HL-60 (cell line): Measurements from ENCODE around the gene ASTN2.

ENCODE experiments used
- SPI1 ChIP-seq: IDR thresholded peaks from 2 replicates; pipeline ENCODE4 v1.6.1; 2012; ENCODE audit warnings: low read depth, mild to moderate bottlenecking, borderline replicate concordance
- TF ChIP-seq, protein P1 (sequence below): IDR thresholded peaks from 2 replicates; pipeline ENCODE4 v1.6.1; 2012; ENCODE audit warnings: low read depth; ENCODE audit not compliant: insufficient replicate concordance
- TF ChIP-seq, protein P2 (sequence below): IDR thresholded peaks from one replicate; pipeline ENCODE4 v1.5.1; 2011; ENCODE audit warnings: low read length, control low read depth, inconsistent platforms; ENCODE audit not compliant: insufficient read depth

DNA sequence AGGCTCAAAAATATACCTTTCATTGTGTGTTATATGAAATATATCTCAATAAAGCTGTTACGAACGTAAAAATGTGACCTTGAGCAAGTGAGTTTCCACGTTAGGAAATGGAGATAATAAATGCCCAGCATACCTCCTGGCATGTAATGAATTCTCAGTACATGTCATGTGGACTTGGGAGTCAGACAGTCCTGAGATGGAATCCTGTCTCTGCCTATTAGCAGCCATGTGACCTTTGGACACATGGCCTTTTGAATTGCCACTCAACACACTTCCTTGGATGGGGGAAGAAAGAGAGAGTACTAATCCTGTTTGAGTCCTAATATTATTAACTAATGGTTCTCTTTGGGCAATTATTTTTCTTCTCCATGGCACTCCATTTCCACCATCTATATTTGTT, 702.1 kb downstream of the ASTN2 start:
- TF ChIP-seq, protein P1, sequence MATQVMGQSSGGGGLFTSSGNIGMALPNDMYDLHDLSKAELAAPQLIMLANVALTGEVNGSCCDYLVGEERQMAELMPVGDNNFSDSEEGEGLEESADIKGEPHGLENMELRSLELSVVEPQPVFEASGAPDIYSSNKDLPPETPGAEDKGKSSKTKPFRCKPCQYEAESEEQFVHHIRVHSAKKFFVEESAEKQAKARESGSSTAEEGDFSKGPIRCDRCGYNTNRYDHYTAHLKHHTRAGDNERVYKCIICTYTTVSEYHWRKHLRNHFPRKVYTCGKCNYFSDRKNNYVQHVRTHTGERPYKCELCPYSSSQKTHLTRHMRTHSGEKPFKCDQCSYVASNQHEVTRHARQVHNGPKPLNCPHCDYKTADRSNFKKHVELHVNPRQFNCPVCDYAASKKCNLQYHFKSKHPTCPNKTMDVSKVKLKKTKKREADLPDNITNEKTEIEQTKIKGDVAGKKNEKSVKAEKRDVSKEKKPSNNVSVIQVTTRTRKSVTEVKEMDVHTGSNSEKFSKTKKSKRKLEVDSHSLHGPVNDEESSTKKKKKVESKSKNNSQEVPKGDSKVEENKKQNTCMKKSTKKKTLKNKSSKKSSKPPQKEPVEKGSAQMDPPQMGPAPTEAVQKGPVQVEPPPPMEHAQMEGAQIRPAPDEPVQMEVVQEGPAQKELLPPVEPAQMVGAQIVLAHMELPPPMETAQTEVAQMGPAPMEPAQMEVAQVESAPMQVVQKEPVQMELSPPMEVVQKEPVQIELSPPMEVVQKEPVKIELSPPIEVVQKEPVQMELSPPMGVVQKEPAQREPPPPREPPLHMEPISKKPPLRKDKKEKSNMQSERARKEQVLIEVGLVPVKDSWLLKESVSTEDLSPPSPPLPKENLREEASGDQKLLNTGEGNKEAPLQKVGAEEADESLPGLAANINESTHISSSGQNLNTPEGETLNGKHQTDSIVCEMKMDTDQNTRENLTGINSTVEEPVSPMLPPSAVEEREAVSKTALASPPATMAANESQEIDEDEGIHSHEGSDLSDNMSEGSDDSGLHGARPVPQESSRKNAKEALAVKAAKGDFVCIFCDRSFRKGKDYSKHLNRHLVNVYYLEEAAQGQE: no peak
- TF ChIP-seq, protein P2, sequence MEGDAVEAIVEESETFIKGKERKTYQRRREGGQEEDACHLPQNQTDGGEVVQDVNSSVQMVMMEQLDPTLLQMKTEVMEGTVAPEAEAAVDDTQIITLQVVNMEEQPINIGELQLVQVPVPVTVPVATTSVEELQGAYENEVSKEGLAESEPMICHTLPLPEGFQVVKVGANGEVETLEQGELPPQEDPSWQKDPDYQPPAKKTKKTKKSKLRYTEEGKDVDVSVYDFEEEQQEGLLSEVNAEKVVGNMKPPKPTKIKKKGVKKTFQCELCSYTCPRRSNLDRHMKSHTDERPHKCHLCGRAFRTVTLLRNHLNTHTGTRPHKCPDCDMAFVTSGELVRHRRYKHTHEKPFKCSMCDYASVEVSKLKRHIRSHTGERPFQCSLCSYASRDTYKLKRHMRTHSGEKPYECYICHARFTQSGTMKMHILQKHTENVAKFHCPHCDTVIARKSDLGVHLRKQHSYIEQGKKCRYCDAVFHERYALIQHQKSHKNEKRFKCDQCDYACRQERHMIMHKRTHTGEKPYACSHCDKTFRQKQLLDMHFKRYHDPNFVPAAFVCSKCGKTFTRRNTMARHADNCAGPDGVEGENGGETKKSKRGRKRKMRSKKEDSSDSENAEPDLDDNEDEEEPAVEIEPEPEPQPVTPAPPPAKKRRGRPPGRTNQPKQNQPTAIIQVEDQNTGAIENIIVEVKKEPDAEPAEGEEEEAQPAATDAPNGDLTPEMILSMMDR: no peak
- no peak for TF ChIP-seq SPI1
